Measurements from ENCODE around the gene PTGER4. TPM values are rescaled to one million over a fixed set of nuclear protein-coding genes. Genes with fewer than 3 reads are reported as not detected.
"Not testable (repeated sequence)": the region's sequence is repeated elsewhere in the genome, so short reads cannot be mapped to it uniquely, and the experiment has no call there.

Gene PTGER4
- total RNA-seq, 1 donor from 2014 or later: 5.6 TPM

DNA sequence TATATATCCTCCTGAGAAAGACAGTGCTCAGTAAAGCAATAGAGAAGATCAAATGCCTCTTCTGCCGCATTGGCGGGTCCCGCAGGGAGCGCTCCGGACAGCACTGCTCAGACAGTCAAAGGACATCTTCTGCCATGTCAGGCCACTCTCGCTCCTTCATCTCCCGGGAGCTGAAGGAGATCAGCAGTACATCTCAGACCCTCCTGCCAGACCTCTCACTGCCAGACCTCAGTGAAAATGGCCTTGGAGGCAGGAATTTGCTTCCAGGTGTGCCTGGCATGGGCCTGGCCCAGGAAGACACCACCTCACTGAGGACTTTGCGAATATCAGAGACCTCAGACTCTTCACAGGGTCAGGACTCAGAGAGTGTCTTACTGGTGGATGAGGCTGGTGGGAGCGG, 12.2 kb downstream of the PTGER4 start:
- Mint-ChIP-seq H3K27ac (no peak overlapping the region), H3K27me3 (no peaks in the 10 kb centered on the region), H3K9me3 (ENCODE audit: low read depth) (no peaks in the 10 kb centered on the region), H3K4me1 (ENCODE audit: low read depth) (peaks cover 12% of the 10 kb centered on the region), H3K36me3 (ENCODE audit: insufficient read depth) (peaks cover 2% of the 10 kb centered on the region), H3K4me3 (ENCODE audit: low read depth) (no peak overlapping the region)
- no peak for DNase-seq (ENCODE audit: low spot score, unreplicated experiment)
- TF ChIP-seq, protein P1, sequence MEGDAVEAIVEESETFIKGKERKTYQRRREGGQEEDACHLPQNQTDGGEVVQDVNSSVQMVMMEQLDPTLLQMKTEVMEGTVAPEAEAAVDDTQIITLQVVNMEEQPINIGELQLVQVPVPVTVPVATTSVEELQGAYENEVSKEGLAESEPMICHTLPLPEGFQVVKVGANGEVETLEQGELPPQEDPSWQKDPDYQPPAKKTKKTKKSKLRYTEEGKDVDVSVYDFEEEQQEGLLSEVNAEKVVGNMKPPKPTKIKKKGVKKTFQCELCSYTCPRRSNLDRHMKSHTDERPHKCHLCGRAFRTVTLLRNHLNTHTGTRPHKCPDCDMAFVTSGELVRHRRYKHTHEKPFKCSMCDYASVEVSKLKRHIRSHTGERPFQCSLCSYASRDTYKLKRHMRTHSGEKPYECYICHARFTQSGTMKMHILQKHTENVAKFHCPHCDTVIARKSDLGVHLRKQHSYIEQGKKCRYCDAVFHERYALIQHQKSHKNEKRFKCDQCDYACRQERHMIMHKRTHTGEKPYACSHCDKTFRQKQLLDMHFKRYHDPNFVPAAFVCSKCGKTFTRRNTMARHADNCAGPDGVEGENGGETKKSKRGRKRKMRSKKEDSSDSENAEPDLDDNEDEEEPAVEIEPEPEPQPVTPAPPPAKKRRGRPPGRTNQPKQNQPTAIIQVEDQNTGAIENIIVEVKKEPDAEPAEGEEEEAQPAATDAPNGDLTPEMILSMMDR (IDR thresholded peaks at IDR 0.05; ENCODE audit: unreplicated experiment): no peak

DNA sequence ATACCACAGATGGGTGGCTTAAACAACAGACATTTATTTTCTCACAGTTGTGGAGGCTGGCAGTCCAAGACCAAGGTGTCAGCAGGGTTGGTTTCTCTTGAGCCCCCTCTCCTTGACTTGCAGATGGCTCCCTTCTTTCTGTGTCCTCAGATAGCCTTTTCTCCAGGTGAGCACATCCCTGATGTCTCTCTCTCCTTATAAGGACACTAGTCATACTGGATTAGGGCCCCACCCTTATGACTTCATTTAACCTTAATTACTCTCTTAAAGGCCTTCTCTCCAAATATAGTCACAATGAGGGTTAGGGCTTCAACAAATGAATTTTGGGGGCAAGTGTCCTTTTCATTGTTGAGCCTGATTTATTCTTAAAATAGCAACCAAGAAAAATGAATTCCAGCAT, 14.7 kb downstream of the PTGER4 start:
- H3K27me3 Mint-ChIP-seq: no peaks in the 10 kb centered on the region
- DNase-seq (ENCODE audit: low spot score, unreplicated experiment): no peak
- no peaks in the 10 kb centered on the region for H3K4me1 Mint-ChIP-seq (ENCODE audit: low read depth)
- H3K36me3 Mint-ChIP-seq (ENCODE audit: insufficient read depth): peaks cover 3% of the 10 kb centered on the region
- H3K4me3 Mint-ChIP-seq (ENCODE audit: low read depth): no peak overlapping the region
- H3K27ac Mint-ChIP-seq: no peak overlapping the region
- TF ChIP-seq, protein P1 (IDR thresholded peaks at IDR 0.05; ENCODE audit: unreplicated experiment): no peak
- H3K9me3 Mint-ChIP-seq (ENCODE audit: low read depth): no peaks in the 10 kb centered on the region

DNA sequence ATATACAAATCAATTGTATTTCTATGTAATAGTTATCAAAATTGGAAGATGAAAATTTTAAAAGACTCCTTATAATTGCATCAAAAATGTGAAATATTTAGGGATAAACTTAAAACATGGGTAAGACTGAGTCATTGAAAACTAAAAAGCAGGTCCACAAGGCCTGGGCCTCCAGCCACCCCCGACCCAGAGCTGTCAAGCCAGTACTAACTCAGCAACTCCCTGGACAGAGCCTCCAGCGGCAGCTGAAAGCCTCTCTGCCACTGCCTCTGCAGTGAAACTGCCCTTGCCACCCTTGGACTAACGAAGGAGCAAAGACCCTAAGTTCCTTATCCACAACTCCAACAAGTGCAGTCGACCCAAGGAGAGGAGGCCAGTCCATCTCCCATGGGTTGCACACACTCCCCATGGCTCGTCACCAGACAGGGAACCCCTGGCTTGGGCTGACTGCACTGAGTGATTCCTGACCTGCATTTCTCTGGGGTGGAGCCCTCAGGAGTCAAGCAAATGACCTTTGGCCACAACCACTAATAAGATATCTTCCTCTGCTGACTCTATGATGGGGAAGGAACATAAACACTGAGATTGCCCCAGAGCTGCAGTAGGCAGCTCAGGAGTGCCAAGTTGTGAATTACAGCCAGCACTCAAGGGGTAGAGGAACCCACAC, 20.5 kb downstream of the PTGER4 start:
- H3K27me3 Mint-ChIP-seq: no peaks in the 10 kb centered on the region
- no peak overlapping the region for H3K4me3 Mint-ChIP-seq (ENCODE audit: low read depth)
- H3K4me1 Mint-ChIP-seq (ENCODE audit: low read depth): no peaks in the 10 kb centered on the region
- TF ChIP-seq, protein P1 (IDR thresholded peaks at IDR 0.05; ENCODE audit: unreplicated experiment): no peak
- H3K27ac Mint-ChIP-seq: no peak overlapping the region
- DNase-seq (ENCODE audit: low spot score, unreplicated experiment): no peak
- H3K9me3 Mint-ChIP-seq (ENCODE audit: low read depth): peaks cover 40% of the 10 kb centered on the region
- H3K36me3 Mint-ChIP-seq (ENCODE audit: insufficient read depth): peaks cover 40% of the 10 kb centered on the region

DNA sequence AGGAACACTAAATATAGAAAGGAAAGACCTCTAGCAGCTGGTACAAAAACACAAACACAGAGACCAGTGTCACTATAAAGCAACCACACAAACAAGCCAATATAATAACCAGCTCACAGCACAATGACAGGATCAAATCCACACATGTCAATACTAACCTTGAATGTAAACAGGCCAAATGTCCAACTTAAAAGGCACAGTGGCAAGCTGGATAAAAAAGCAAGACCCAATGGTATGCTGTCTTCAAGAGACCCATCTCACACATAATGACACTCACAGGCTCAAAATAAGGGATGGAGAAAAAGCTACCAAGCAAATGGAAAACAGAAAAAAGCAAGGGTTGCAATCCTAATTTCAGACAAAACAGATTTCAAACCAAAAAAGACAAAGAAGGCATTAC, 22.3 kb downstream of the PTGER4 start:
- not testable (repeated sequence) for H3K27me3 Mint-ChIP-seq; H3K4me3 Mint-ChIP-seq (ENCODE audit: low read depth); H3K4me1 Mint-ChIP-seq (ENCODE audit: low read depth); H3K27ac Mint-ChIP-seq; DNase-seq (ENCODE audit: low spot score, unreplicated experiment)
- Mint-ChIP-seq H3K9me3 (ENCODE audit: low read depth) (peaks cover 50% of the 10 kb centered on the region), H3K36me3 (ENCODE audit: insufficient read depth) (peaks cover 47% of the 10 kb centered on the region)

DNA sequence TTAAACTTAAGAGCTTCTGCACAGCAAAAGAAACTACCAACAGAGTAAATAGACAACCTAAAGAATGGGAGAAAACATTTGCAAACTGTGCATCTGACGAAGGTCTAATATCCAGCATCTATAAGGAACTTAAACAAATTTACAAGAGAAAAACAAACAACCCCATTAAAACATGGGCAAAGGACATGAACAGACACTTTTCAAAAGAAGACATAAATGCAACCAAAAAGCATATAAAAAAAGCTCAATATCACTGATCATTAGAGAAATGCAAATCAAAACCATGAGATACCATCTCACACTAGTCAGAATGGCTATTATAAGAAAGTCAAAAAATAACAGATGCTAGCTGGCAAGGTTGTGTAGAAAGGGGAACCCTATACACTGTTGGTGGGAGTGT, 25.8 kb downstream of the PTGER4 start:
- peaks cover 59% of the 10 kb centered on the region for H3K9me3 Mint-ChIP-seq (ENCODE audit: low read depth)
- not testable (repeated sequence) for H3K4me3 Mint-ChIP-seq (ENCODE audit: low read depth)

DNA sequence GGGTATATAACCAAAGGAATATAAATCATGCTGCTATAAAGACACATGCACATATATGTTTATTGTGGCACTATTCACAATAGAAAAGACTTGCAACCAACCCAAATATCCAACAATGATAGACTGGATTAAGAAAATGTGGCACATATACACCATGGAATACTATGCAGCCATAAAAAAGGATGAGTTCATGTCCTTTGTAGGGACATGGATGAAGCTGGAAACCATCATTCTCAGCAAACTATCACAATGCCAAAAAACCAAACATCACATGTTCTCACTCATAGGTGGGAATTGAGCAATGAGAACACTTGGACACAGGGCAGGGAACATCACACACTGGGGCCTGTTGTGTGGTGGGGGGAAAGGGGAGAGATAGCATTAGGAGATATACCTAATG, 30.9 kb downstream of the PTGER4 start:
- H3K4me3 Mint-ChIP-seq (ENCODE audit: low read depth); H3K27ac Mint-ChIP-seq; H3K27me3 Mint-ChIP-seq; DNase-seq (ENCODE audit: low spot score, unreplicated experiment): not testable (repeated sequence)
- Mint-ChIP-seq H3K36me3 (ENCODE audit: insufficient read depth) (peaks cover 40% of the 10 kb centered on the region), H3K4me1 (ENCODE audit: low read depth) (peaks cover 14% of the 10 kb centered on the region), H3K9me3 (ENCODE audit: low read depth) (peaks cover 17% of the 10 kb centered on the region)

More for the DNA sequence above, 25.8 kb downstream of the PTGER4 start:
- not testable (repeated sequence) for DNase-seq (ENCODE audit: low spot score, unreplicated experiment); H3K27me3 Mint-ChIP-seq; H3K4me1 Mint-ChIP-seq (ENCODE audit: low read depth); H3K27ac Mint-ChIP-seq
- H3K36me3 Mint-ChIP-seq (ENCODE audit: insufficient read depth): peaks cover 66% of the 10 kb centered on the region

DNA sequence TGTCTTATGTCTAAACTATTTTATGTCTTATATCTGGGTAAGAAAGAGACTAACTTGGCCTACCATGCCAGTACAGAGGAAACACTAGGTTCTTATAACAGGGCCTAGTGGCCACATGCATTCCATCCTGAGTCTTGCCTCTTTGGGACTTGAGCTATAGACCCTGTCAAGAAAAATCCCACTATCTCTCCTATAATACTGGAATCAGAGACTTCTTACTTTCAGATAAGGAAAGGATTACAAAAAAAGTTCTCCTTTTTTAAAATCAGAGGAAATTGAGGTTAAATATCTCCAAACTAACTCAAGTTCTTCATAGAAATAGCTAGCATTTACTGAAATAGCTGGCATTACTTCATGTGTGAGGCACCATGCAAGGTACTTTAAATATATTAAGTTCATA, 34.3 kb downstream of the PTGER4 start:
- no peak overlapping the region for H3K27ac Mint-ChIP-seq
- peaks cover under 1% of the 10 kb centered on the region for H3K9me3 Mint-ChIP-seq (ENCODE audit: low read depth)
- no peak overlapping the region for H3K4me3 Mint-ChIP-seq (ENCODE audit: low read depth)
- H3K36me3 Mint-ChIP-seq (ENCODE audit: insufficient read depth): peaks cover 33% of the 10 kb centered on the region
- H3K4me1 Mint-ChIP-seq (ENCODE audit: low read depth): peaks cover 11% of the 10 kb centered on the region
- H3K27me3 Mint-ChIP-seq: no peaks in the 10 kb centered on the region
- TF ChIP-seq, protein P1 (IDR thresholded peaks at IDR 0.05; ENCODE audit: unreplicated experiment): no peak
- no peak for DNase-seq (ENCODE audit: low spot score, unreplicated experiment)
